ENCODE measurements around the gene HELZ2. TPM values are rescaled to one million over a fixed set of nuclear protein-coding genes. Genes with fewer than 3 reads are reported as not detected.
A peak's percentile ranks its signal among the peaks of the same experiment; 100 is the strongest.
"Not testable (repeated sequence)": the region's sequence is repeated elsewhere in the genome, so short reads cannot be mapped to it uniquely, and the experiment has no call there.

HELZ2 gene
- total RNA-seq, 1 experiment from 2014 or later, result 27.9 TPM

- H3K27me3 ChIP-seq (ENCODE audit: insufficient read depth, low read length); H2BK12ac ChIP-seq (ENCODE audit: insufficient read length, low read depth, low read length); H4K91ac ChIP-seq (ENCODE audit: insufficient read length, low read depth, low read length); H3K4me3 Mint-ChIP-seq; H3K14ac ChIP-seq (ENCODE audit: insufficient read depth, low read length); H2BK5ac ChIP-seq (ENCODE audit: insufficient read length, low read length); H4K5ac ChIP-seq (ENCODE audit: insufficient read length, low read depth, low read length); H2BK120ac ChIP-seq (ENCODE audit: low read depth, low read length, poor library complexity, severe bottlenecking); H3K4me1 ChIP-seq (ENCODE audit: insufficient read depth, low read length); H3K23ac ChIP-seq (ENCODE audit: insufficient read length, low read depth, low read length); H3K4ac ChIP-seq (ENCODE audit: low read depth, low read length); H2AK5ac ChIP-seq (ENCODE audit: insufficient read length, low read length); H3T11ph ChIP-seq (ENCODE audit: low read length); H3K27ac Mint-ChIP-seq; H3K23me2 ChIP-seq (ENCODE audit: insufficient read length, low read depth, low read length, poor library complexity, severe bottlenecking); DNase-seq; H3K27ac ChIP-seq (ENCODE audit: insufficient read length, low read depth, low read length); H3K4me1 Mint-ChIP-seq; H4K8ac ChIP-seq (replicated peaks; ENCODE audit: insufficient read length, low read depth, low read length); H2BK15ac ChIP-seq (ENCODE audit: low read depth, low read length); H3K27me3 Mint-ChIP-seq (ENCODE audit: low read depth); H2AFZ ChIP-seq (ENCODE audit: low read length); H2BK20ac ChIP-seq (ENCODE audit: low read depth, low read length, poor library complexity, severe bottlenecking); H3K56ac ChIP-seq (ENCODE audit: insufficient read length, low read depth, low read length); H3K18ac ChIP-seq (ENCODE audit: insufficient read length, low read depth, low read length); H3K79me2 ChIP-seq (ENCODE audit: insufficient read depth, low read length); H3K4me2 ChIP-seq (ENCODE audit: insufficient read depth, insufficient read length, low read length); H4K20me1 ChIP-seq (ENCODE audit: control insufficient read depth, insufficient read depth, insufficient read length); H3K9ac ChIP-seq (ENCODE audit: extremely low read depth, insufficient read length, low read length); H3K79me1 ChIP-seq (ENCODE audit: insufficient read depth, low read depth, low read length, poor library complexity, severe bottlenecking): not testable (repeated sequence)
- TF ChIP-seq CTCF (conservative IDR thresholded peaks at IDR 0.05), result peak; percentile 59
- H3K9me3 ChIP-seq (ENCODE audit: control insufficient read depth, low read depth, low read length), result peaks cover 13% of the 10 kb centered on the region
- Mint-ChIP-seq H3K9me3 (peaks cover 17 to 19% of the 10 kb centered on the region in 2 experiments), H3K36me3 (ENCODE audit: insufficient read depth in 1 of 3, low read depth in 3 of 3) (peaks cover 48 to 56% (median 54%) of the 10 kb centered on the region in 3 experiments)
- no CpG with 5 or more reads among the region's 18 CpGs for WGBS (ENCODE audit: extremely low coverage, insufficient read length, low lambda C conversion rate)
These were observed 40.0 kb upstream of the HELZ2 start for GRCh38 chr20:63613863-63614594.
